Stimulated activated CD8-positive, alpha-beta memory T cell treated with anti-CD3 and anti-CD28 coated beads, Interleukin-4, amount 100 ng/mL, for 48 hours (primary cell): ENCODE measurements around the gene EIF2A.
"Not testable (repeated sequence)": the region's sequence is repeated elsewhere in the genome, so short reads cannot be mapped to it uniquely, and the experiment has no call there.

Source experiments
- DNase-seq: peaks from one replicate; pipeline ENCODE4 v3.0.0-alpha.2; 2020

Gene EIF2A

DNA sequence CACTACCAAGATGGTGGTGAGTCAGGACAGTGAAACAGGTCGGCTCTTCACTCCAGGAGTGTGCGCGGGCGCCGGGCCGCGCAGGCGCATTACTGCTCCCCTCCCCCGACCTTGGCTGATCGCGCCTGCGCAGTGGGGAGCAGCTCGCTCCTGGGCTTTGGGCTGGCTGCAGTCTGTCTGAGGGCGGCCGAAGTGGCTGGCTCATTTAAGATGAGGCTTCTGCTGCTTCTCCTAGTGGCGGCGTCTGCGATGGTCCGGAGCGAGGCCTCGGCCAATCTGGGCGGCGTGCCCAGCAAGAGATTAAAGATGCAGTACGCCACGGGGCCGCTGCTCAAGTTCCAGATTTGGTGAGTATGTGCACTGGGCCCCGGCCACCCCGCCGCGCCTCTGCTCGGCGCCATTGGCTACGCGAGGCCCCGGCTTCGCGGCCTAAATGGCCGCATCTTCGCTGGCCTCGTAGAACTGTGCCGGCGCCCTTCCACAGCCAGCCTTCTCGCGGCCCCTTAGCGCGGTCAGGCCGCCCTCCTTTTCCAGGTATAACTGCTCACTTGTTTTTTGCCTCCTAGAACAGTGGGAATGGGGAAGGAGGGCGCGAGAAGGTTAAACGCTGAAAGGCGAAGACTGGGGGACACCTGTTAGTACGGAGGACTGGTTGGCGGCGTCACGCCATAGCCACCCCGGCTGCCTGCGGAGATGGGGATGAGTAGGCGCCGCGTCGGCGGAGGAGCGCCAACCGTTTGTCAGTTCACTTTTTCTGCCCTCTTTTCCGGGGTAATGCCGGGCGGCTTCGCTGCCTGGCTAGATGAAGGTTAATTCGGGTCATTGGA is 56.8 kb downstream of the EIF2A start, which contains the start of gene SELENOT:
TSS of gene SELENOT (plus strand) at position 169 of the 827 bp plus-strand sequence. CDS start at position 211, 42 bp downstream.
- peak; percentile 94 for DNase-seq

DNA sequence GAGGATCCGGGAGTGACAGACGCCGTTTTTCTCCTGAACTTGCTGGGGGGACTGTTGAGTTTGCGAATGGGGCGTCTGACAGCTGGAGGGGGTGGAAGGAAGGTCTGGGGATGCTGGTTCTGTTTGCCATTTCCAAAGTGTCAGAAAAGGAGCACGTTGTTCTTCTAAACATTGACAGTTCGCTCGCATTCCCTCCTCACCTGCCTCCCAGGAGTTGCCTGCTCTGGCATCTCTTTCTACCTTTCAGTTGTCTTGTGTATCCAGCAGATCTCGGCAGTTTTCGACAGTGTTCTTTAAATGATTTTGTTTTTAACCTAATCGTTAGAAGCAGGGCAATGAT is 57.4 kb downstream of the EIF2A start:
- no peak for DNase-seq

DNA sequence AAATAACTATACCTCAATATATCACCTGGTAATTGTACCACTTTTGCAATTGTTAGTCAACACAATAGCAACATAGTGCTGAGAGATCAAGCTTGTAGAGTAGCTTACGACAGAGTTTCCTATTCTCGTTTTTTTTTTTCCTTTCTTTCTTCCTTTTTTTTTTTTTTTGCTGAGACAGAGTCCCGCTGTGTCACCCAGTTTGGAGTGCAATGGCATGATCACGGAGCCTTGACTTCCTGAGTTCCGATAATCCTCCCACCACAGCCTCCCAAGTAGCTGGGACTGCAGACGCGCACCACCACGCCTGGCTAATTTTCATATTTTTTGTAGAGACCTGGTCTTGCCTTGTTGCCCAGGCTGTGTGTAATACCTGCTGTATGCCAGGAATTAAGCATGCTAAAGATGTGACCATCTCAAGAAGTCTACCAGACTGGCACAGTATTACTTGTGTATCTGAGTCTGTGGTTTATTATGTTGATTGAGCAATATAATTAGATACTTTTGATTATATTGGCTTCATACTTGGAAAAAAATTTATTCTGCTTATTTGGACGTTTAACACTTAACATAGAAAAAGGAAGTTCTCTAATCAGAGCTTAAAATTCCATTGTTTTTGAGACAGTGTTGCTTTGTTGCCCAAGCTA is 59.5 kb downstream of the EIF2A start:
- no peak for DNase-seq

DNA sequence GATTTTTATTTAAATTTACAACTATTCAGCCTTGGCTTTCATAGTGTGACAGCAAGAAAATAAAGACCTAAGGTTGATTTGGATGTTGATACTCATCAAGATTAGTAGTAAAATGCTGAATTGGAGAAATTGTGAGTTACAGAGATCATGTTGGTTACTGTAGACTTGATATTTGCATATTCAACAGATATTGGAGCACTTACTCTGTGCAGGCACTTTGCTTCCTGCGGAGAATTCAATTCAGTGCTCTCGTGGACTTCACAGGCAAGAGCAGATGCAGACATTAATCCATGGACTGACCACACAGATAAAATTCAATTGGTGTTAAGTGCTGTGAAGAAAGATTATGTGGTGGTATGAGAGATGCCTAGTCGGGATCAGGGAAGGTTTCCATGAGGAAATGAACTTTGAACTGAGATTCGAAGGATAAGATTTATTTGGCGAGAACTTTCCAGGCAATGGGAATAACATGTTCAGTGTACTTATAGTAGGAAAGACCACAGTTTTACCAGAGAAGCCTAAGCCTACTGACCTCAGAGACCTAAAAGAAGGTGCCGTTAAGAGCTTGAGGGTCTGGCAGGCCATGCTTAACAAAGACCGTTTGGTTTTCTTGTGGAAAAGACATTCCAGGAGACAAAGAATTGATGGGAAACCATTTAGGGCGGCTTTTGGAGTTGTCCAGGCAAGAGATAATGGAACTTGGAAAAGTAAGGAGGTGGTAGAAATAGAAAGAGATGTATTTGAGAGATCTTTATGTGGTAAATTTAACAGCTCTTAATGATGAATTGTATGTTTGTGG is 60.9 kb downstream of the EIF2A start:
- no peak for DNase-seq

DNA sequence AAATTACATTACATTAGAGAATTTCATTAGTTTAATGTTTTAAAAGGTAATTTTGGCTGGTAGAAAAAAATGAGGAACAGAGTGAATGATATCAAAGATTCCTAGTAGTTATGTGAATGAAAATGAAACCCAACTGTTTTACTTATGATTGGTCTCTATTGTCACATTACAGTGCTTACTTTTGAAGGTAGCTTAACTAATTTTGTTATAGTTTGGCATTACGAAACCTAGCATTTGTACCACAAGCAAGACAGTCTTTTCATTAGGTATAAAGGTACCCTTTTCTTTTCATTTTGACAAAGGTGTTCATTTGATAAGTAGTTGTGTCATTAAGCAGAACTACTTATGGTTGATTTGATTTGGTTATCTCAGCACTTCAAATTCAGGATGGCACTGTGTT is 63.4 kb downstream of the EIF2A start:
- no peak for DNase-seq

DNA sequence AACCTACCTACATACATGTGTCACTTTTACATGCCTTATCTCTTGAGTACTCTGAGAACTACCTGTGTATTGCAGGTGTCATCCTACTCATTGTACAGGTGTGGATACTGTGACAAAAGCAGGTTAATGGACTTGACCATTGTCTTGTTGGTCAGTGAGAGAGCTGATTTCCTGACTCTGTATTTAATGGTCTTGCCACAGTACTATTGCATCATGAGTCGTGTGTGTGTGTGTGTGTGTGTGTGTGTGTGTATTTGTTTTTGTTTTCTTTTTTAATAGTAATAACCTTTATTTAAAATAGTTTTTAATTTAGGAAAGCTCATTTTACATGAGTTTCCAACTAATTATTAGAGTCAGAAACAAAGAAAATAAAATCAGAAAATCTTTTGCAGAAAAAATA is 64.2 kb downstream of the EIF2A start:
- DNase-seq: no peak

DNA sequence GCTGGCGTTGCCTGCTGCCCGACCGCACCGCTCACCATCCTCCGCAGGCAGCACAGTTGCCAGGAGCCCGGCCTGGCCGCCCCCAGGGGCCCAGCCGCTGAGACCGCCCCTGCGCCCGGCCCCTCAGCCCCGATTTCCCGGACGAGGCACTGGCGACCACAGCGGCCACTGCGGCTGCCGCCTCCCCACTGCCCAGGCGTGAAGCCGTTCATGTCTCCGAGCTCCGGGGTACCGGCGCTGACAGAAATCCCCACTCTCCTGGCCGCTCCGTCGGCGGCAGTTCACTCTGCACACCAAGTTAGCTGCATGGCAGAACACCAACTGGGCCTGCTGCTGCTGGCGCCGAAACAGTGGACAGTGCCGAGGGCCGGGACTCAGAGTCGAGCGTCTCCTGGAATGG is 65.1 kb downstream of the EIF2A start:
- no peak for DNase-seq

DNA sequence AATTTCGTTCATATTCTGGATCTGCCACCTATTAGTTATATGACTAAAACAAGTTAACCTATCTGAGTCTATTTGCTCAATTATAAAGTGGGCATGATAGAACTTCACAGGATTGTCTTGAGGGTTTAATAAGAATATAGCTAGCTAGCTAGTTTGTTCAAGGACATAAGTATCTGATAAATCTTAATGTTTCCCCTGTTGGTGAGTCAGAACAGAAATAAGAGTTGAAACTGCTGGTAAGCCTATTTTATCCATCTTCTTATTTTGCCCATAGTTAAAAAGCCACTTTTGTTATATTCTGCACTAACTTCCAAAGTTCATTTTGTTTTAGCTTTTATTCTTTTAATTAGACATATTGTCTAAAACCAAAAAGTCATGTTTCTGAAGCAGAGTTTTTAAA is 65.9 kb downstream of the EIF2A start:
- DNase-seq: no peak

DNA sequence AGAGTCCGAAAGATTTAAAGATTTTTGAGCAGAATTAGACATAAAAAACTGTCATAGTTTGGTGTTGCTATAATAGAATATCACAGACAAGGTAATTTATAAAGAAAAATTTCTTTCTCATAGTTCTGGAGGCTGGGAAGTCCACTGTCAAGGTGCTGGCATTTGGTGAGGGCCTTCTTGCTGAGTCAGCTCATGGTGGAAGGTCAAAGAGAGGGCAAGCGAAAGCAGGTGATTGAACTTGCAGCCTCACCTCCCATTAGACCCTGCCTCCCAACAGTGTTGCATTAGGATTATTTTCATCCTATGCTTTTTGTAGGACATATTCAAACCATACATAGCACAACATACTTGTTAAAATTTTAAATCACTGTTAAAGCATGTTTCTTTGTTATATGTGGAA is 66.4 kb downstream of the EIF2A start:
- no peak for DNase-seq

DNA sequence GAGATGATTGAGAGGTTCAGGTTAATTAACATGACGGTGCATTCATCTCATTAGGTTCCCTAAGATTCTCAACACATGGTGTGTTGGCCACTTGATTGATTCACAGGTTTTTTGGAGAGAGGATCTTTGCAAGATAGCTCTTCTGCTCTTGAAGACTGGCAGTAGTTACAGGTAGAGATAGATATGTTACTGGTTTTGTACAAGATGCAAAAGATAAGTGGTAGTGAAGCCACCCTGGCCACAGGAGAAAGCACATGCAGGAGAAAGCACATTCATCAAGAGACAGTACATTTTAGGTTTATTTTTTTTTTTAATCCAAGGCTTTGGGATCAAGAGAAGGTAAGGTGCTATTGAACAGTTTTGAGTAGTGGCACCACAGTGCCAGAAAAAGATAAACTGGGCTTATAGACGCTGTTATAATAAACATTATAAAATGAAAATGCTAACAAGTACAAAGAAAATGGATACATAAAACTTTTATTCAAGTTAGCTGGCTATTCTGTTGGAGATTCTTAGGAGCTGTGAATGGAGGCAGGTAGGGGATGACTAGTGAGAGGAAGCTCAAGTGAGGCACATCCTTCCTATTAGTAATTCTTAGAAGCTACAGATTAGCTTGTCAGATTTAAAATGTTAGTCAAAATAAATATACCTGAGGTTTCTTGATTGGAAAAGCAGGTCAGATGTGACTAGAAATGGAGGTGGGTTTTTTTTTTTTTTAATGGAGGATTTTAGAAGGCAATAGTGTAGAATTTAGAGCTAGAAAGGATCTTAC is 67.3 kb downstream of the EIF2A start:
- DNase-seq: no peak

DNA sequence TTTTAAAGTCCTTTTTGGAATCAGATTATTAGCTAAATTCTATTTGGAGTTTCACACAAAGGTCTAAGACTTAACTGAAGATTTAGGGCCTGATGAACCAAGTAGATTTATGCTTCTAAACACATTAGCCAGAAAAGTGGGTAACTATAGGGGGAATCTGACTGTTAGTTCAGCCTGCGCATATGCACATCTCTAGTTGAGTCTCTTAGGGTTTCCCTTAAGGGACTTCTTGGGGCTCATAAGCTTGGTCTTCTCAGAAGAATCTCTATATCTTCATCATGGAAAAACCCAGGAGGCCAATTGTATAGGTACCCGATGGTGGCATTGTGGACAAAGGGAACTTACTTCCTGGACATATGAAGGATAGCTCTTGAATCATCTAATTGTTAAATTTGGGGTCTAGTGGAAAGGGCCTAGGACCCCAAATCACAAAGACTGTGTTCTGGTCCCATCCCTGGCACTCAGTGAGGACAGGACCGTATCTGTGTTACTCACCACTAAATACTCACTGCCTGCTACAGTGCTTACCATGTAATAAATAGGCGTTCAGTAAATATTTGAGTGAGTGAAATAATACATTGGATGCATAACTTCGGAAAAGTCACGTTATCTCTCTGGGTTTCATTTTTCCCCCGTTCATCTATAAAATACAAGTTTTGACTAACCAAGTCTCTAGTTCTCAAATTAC is 73.6 kb downstream of the EIF2A start:
- no peak for DNase-seq

DNA sequence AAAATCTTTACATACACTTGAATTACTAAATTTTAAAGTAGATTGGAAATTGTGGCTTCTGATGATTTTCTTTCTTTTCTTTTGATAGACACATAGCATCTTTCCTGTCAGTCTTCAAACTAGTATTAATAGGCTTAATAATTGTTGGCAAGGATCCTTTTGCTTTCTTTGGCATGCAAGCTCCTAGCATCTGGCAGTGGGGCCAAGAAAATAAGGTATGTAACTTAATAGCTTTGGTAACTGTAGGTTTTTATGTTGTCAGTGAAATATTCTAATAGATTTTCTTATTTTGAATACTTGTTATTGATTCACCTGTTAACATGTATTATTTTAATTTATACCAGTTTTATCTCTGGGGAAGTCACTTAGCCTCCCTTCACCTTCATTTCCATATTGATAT is 76.4 kb downstream of the EIF2A start:
- not testable (repeated sequence) for DNase-seq

DNA sequence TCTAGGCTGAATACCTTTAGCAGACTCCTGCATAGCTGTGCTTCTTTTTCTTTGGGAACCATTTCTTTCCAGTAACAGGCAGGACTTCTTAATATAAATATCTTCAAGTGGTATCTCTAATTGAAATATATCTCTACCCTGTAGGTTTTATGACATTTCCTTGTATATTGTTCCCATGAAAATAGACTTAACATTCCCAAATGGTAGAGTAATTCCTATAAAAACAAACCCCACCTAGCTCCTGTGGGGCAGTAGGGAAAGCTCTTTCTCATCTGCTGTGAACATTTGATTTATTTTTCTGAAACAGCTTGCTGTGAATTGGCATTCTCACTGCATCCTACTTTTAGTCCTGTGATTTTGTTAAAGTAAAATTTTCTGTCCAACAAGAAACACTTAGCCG is 77.4 kb downstream of the EIF2A start:
- DNase-seq: no peak

DNA sequence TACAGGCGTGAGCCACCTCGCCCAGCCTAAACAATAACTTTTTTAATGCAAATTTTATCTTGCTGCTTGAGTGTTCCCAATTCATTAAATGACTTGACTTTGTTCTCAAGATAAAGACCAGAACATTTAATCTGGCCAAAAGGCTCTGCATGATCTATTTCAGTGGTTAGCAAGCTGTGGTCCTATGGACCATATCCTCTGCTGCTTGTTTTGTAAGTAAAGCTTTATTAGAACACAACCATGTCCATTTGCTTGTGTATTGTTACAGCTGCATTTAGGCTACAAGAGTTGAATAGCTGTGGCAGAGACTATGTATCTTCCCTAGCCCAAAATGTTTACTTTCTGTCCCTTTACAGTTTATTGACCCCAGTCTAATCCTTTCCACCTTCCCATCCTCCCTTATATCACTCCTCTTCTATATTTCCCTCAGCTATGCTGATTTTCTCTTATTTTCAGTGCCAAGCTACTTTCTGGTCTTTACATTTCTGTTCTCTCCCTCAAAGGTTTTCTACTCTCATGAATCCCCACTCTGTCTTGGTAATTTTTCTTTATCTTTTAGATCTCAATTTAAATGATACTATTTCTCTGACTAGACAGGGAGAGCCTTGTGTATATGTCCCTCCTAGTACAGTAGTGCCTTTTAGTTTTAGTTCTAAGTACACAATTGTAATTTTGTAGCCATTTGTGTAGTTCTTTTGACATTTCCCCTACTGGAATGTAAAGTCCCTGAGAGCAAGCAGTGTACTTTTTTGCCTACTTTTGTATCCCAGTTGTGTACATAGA is 79.8 kb downstream of the EIF2A start:
- DNase-seq: no peak

DNA sequence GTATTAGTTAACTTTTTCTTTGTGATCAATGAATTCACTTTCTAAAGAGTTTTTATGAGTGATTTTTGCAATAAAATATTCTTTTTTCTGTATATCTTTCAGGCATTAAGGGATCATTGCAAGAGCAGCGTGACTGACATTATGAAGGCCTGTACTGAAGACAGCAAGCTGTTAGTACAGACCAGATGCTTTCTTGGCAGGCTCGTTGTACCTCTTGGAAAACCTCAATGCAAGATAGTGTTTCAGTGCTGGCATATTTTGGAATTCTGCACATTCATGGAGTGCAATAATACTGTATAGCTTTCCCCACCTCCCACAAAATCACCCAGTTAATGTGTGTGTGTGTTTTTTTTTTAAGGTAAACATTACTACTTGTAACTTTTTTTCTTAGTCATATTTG is 81.0 kb downstream of the EIF2A start:
- DNase-seq: no peak

DNA sequence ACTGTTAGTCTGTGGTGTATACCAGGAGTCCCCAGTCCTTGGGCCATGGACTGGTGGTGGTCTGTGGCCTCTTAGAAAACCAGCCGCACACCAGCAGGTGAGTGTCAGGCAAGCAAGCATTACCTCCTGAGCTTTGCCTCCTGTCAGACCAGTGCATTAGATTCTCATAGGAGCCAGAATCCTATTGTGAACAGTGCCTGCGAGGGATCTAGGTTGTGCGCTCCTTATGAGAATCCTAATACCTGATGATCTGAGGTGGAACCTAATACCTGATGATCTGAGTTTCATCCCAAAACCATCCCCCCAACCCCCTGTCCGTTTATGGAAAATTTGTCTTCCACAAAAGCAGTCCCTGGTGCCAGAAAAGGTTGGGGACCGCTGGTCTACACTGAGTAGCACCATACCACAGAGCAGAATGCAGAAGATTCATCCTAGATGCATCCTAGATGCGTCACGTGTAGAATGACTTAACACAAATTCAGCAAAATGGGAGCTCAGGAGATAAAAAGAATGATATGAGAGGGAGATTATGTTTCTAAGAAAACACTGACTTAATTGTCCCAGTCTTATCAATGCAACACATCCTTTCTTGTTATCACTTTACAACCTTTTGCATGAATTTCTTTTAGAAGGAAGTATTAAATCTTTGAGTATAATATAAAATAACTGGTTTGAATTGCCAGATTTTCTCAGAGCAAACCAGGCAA is 85.1 kb downstream of the EIF2A start:
- DNase-seq: no peak

DNA sequence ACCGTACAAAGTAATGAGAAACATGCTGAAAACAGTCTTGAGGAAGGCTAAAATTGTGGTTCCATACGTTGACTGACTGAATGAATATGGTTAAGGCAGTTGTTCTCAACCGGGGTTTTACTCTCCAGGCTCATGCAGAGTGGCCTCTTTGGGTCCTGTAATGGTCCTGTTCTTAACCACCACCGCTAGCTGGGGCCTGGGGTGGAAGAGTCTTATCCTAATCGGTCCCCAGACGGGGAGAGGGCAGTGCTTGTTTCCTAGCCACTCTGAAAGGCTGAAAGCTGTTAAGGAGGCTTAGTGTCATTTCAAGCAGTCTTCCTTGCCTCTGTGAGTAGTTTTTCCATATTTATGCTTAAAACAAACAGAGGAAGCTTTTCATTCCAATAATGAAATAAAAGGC is 88.5 kb downstream of the EIF2A start:
- DNase-seq: no peak

DNA sequence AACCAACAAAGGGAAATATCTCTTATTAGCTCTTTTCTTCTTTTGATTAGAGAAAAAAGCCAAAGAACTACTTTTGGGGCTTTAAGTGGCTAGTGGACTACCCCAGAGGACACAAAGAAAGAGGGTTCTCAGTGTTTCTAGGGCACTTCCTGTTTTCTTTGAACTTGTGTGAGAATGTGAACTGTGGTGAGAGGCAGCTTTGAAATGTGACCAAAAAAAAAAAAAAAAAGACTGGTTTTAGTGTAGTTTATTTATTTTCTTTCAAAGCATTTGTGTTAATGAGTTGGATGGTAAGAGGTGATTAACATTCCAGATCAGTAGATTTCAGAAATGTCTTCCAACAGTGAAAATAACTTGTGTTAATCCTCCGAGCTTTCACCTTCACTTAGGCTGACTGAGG is 88.9 kb downstream of the EIF2A start:
- no peak for DNase-seq
